ENCODE results near the gene STAT2. TPM values are rescaled to one million over a fixed set of nuclear protein-coding genes. Genes with fewer than 3 reads are reported as not detected.

Gene STAT2
- total RNA-seq, 4 donors from 2014 or later: 21.0 to 33.2 (median 27.4) TPM

GRCh38 chr12:56304276-56304675 lies 55.6 kb downstream of the STAT2 start:
- in situ Hi-C loops (cut with MboI; ENCODE audit: low sequenced_read_pairs in 4 of 4): no loop called here

GRCh38 chr12:56300644-56301464 lies 59.1 kb downstream of the STAT2 start:
- Histone ChIP-seq H3K36me3 (no peaks in the 10 kb centered on the region), H3K4me3 (peak overlapping the region; percentile 74 to 95 (median 86)), H3K27ac (peak overlapping the region; percentile 91 to 97 (median 94)), H3K27me3 (no peaks in the 10 kb centered on the region), H3K9me3 (no peaks in the 10 kb centered on the region), H3K4me1 (peaks cover 61 to 63% of the 10 kb centered on the region in 2 donors)
- intact Hi-C loops (cut with DNase I; ENCODE audit: low total_unique reads): loop anchor here (1.0 to 2.0 kb wide), 4 partner anchors 15 to 108 kb away; no protein-coding TSS in a partner anchor
- no peak for DNase-seq
- peak; percentile 40 to 44 for ATAC-seq
- in situ Hi-C loops (cut with MboI; ENCODE audit: low sequenced_read_pairs in 4 of 4): no loop called here
- no peak for TF ChIP-seq CTCF (IDR thresholded peaks at IDR 0.05 in 4 of 5, conservative IDR thresholded peaks at IDR 0.05 in 1 of 5)
- no peak for TF ChIP-seq POLR2A (IDR thresholded peaks at IDR 0.05)

More at GRCh38 chr12:56304276-56304675, 55.6 kb downstream of the STAT2 start:
- intact Hi-C loops (cut with DNase I; ENCODE audit: low total_unique reads): no loop called here
- peaks cover 27 to 30% of the 10 kb centered on the region in 2 donors for H3K4me1 ChIP-seq
- ATAC-seq: no peak
- TF ChIP-seq CTCF (IDR thresholded peaks at IDR 0.05 in 4 of 5, conservative IDR thresholded peaks at IDR 0.05 in 1 of 5) (no peak), POLR2A (IDR thresholded peaks at IDR 0.05) (no peak)
- DNase-seq: no peak
- peaks cover 0 to 27% of the 10 kb centered on the region in 2 donors for H3K36me3 ChIP-seq
- H3K27ac ChIP-seq: peak overlapping the region in 1 of 4 donors; percentile 97
- no peaks in the 10 kb centered on the region for H3K9me3 ChIP-seq
- H3K4me3 ChIP-seq: no peak overlapping the region
- no peaks in the 10 kb centered on the region for H3K27me3 ChIP-seq

GRCh38 chr12:56299853-56300643 lies 59.9 kb downstream of the STAT2 start, which contains the start of gene CS:
TSS of gene CS (minus strand) at chr12:56300330. CDS start at chr12:56300201, 129 bp downstream.
- Histone ChIP-seq H3K27me3 (no peaks in the 10 kb centered on the region), H3K4me3 (peak within 1 kb of the TSS; percentile 74 to 95 (median 86)), H3K36me3 (no peaks in the 10 kb centered on the region), H3K9me3 (no peaks in the 10 kb centered on the region), H3K4me1 (peaks cover 66 to 71% of the 10 kb centered on the region in 2 donors), H3K27ac (peak within 1 kb of the TSS; percentile 91 to 97 (median 94))
- TF ChIP-seq CTCF (IDR thresholded peaks at IDR 0.05 in 4 of 5, conservative IDR thresholded peaks at IDR 0.05 in 1 of 5) (peak in 1 of 5 experiments; percentile 29), POLR2A (IDR thresholded peaks at IDR 0.05) (peak; percentile 86 to 92)
- in situ Hi-C loops (cut with MboI; ENCODE audit: low sequenced_read_pairs in 4 of 4) (no loop called here), intact Hi-C loops (cut with DNase I; ENCODE audit: low total_unique reads) (loop anchor here (1.0 to 2.0 kb wide), 4 partner anchors 16 to 107 kb away; no protein-coding TSS in a partner anchor)
- DNase-seq (peak; percentile 99), ATAC-seq (peak; percentile 82 to 94)

GRCh38 chr12:56299308-56299852 lies 60.5 kb downstream of the STAT2 start:
- in situ Hi-C loops (cut with MboI; ENCODE audit: low sequenced_read_pairs in 4 of 4): no loop called here
- H3K36me3 ChIP-seq: no peaks in the 10 kb centered on the region
- no peaks in the 10 kb centered on the region for H3K27me3 ChIP-seq
- H3K4me1 ChIP-seq: peaks cover 72 to 78% of the 10 kb centered on the region in 2 donors
- H3K4me3 ChIP-seq: peak overlapping the region; percentile 74 to 95 (median 86)
- TF ChIP-seq CTCF (IDR thresholded peaks at IDR 0.05 in 4 of 5, conservative IDR thresholded peaks at IDR 0.05 in 1 of 5): no peak
- peak overlapping the region; percentile 91 to 97 (median 94) for H3K27ac ChIP-seq
- no peaks in the 10 kb centered on the region for H3K9me3 ChIP-seq
- ATAC-seq: peak; percentile 2 to 8
- DNase-seq: no peak
- intact Hi-C loops (cut with DNase I; ENCODE audit: low total_unique reads): no loop called here

Data from gastrocnemius medialis (tissue), 4 donors.